ENCODE data around the gene IRX3.

IRX3 gene

DNA sequence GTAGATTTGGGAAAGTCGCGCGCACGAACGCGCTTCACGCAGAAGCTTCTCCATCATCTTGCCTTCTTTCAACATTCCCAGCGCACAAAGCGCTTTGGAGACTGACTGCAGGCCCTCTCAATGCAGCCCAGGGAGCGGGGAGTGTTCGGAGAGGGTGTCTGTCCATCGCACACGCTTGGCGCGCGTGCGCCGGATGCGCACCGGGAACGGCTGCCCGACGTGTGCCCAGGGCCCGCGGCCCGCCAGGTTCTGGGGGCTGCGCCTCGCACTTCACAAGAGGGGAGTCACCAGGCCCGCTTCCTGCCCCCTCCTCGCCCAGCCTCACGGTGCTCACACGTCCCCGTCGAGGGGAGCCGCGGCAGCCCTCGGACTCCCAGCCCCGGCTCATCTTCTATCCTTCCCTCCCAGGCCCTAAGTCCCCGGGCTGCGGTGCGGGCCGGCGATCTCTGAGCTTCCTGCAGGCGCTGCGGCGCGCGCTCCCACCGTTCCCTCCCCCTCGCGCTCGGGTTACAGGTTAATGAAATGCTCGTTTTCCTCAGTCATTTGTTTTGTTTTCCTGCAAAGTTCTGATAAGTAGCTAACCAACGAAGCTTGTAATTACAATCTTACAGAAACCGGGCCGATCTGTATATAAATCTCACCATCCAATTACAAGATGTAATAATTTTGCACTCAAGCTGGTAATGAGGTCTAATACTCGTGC is 2.8 kb upstream of the IRX3 start:
- CTCF ChIA-PET, result no interaction called here
- no peak overlapping the region for H3K4me3 ChIP-seq (ENCODE audit: low read depth, low read length)

DNA sequence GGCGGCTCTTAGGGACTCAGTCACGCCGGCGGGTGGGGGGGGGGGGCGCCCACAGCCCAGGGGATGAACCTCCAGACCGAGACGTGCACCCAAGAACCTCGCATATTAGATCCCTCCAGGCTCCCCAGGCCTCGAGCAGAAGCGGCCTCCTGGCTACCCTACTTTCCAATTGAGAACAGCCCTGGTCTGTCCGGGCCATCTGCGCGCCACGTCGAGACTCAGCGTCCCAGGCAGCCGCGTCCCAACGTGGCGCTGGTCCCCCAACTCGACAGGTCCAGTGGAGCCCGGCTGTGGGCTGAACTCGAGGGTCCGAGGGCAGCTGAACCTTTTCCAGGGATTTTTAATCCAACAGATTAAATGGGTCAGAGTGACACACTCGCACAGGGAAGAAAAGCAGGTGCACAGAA is 2.3 kb upstream of the IRX3 start:
- ChIA-PET POLR2A (interaction anchor here (1.0 kb wide), 1 partner anchor 165 kb away, joined by 3 read pairs; no protein-coding TSS in a partner anchor), CTCF (no interaction called here)
- TF ChIP-seq CTCF (IDR thresholded peaks at IDR 0.05; ENCODE audit: insufficient read depth, low read length, missing control alignments), result no peak
- DNase-seq (ENCODE audit: low read depth, low spot score), result no peak
- no peak overlapping the region for H3K4me3 ChIP-seq (ENCODE audit: low read depth, low read length)

More for the DNA sequence above, 2.8 kb upstream of the IRX3 start:
- POLR2A ChIA-PET, result interaction anchor here (1.0 kb wide), 1 partner anchor 164 kb away, joined by 3 read pairs; no protein-coding TSS in a partner anchor
- no peak for DNase-seq (ENCODE audit: low read depth, low spot score)
- TF ChIP-seq CTCF (IDR thresholded peaks at IDR 0.05; ENCODE audit: insufficient read depth, low read length, missing control alignments), result no peak

DNA sequence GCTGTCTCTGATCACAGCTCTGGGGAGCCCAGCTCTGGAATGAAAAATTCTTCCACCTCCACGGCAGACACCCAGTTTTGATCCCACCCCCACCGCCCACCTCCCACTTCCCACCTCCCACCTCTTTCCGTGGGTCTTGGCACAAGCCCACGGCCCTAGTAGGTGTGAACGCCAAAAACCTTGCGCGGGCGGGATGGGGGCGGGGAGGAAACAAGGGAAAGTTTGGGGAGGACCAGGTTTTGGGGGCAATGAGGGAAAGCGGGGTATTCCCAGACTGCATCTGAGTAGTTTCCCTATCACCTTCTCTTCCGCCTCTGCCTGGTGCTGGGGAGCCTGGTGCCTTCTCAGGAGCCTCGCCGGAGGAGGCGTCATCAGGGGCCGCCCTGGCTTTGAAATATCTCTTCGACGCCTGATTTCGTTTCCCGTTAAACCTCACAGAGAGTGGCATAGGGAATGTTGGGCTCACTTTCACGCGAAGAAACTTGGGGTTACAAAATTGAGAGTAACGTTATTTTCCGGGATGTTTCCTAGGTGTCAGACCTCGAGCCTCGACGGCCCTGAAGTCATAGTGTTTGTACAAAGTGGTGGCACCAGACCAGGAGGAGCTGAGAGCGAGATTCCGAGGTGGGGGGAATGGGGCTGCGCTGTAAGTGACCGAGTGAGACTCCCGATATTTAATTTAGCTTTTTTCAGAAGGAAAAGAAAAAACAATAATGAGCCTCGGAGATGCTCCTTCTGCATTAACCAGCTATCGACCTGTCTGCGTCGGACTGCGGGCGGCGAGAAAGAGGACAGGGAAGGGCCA is 1.6 kb upstream of the IRX3 start:
- H3K4me3 ChIP-seq (ENCODE audit: low read depth, low read length), result no peak overlapping the region; the same call in 1 of the 2 replicates
- no peak for TF ChIP-seq CTCF (IDR thresholded peaks at IDR 0.05; ENCODE audit: insufficient read depth, low read length, missing control alignments)
- CTCF ChIA-PET, result interaction anchor here (0.7 to 1.3 kb wide), 2 partner anchors 17 to 515 kb away, joined by 3 to 6 read pairs; no protein-coding TSS in a partner anchor
- no peak for DNase-seq (ENCODE audit: low read depth, low spot score)
- POLR2A ChIA-PET, result interaction anchor here (1.6 to 3.9 kb wide), 2 partner anchors 173 to 642 kb away, joined by 6 to 28 read pairs; partner anchors contain the start of gene IRX5

DNA sequence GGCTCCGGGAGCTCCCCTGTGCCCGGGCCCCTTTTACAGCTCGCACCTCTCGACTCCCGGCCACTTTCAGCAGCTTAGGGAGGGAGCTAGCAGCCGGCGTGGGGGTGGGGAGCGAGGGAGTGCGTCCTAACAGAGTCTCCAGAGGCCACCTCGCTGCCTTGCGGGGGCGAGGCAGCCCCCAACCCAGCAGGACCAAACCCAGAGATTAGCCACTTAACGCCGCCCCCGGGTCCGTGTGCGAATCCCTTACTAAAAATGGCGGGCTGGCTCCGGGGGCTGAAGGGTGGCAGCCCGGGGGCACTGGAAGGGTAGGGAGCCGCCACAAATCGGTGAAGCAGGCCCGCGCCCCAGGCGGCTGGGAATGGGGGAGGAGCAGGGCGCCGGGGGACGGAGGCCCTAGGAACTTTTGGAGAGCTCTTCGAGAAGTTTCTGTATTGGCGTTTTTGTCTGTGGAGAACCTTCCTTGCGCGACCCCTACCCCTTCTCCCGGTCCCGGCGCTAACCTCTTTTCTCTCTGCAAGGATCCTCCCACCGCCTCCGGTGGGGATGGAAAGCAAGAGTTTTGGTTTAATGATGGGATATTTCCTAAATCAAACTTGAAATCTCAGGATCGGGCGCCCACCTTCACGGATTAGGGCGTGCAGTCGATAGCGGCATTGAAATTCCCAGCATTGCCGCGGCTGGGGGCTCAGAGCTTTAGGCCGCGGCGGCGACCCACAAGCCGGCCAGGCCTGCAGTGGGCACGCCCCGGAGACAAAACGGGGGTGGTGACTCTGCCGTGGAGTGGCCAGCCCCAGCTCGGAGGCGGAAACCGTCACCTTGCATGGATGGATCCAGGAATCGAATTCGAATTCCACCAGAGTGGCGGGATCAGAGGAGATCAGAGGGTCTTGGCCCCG is 793 bp upstream of the IRX3 start:
- no peak for DNase-seq (ENCODE audit: low read depth, low spot score)
- TF ChIP-seq CTCF (IDR thresholded peaks at IDR 0.05; ENCODE audit: insufficient read depth, low read length, missing control alignments), result no peak
- H3K4me3 ChIP-seq (ENCODE audit: low read depth, low read length), result peak overlapping the region; percentile 76
- ChIA-PET CTCF (interaction anchor here (0.7 to 1.3 kb wide), 2 partner anchors 18 to 514 kb away, joined by 3 to 6 read pairs; no protein-coding TSS in a partner anchor), POLR2A (interaction anchor here (1.6 to 3.9 kb wide), 2 partner anchors 174 to 643 kb away, joined by 6 to 28 read pairs; partner anchors contain the start of gene IRX5)

GRCh38 chr16:54286090-54286365 is 559 bp downstream of the IRX3 start:
- H3K4me3 ChIP-seq (ENCODE audit: low read depth, low read length), result peak overlapping the region; percentile 76
- CTCF ChIA-PET, result interaction anchor here (0.9 to 7.5 kb wide), 4 partner anchors 14 to 736 kb away, joined by 3 to 37 read pairs (median 7); no protein-coding TSS in a partner anchor
- no peak for TF ChIP-seq CTCF (IDR thresholded peaks at IDR 0.05; ENCODE audit: insufficient read depth, low read length, missing control alignments)
- DNase-seq (ENCODE audit: low read depth, low spot score), result no peak
- POLR2A ChIA-PET, result interaction anchor here (0.6 to 3.9 kb wide), 5 partner anchors 88 to 650 kb away, joined by 3 to 28 read pairs (median 3); partner anchors contain the start of gene IRX5

Data from AG04449 (cell line).